ENCODE measurements around the gene SNX25. TPM values are rescaled to one million over a fixed set of nuclear protein-coding genes. Genes with fewer than 3 reads are reported as not detected.

SNX25 gene
- total RNA-seq, 2 donors from 2014 or later, result 15.8 to 17.9 TPM

DNA sequence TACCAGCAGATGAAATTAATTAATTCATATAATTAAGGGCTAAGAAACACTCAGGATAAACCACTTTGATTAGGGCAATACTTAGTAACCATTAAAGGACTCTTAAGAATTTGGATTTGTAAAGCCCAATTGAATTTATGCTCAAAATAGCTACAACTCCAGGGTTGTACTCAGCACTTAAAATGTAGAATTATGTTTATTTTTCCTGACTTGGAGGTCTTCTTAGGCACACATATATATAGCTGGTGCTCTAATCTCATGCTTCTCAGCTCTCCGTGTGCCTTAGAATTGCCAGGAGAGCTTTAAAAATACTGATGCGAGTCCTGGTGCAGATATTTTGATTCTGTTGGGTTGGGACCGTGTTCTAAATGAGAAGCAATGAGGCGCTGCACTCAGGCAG, 77.6 kb downstream of the SNX25 start:
- no peaks in the 10 kb centered on the region for H3K9me3 Mint-ChIP-seq
- peaks cover 8% of the 10 kb centered on the region for H3K4me1 Mint-ChIP-seq (ENCODE audit: low read depth)
- H3K27me3 Mint-ChIP-seq (ENCODE audit: low read depth), result no peaks in the 10 kb centered on the region
- peaks cover 0 to 3% of the 10 kb centered on the region in 2 donors for H3K36me3 Mint-ChIP-seq (ENCODE audit: insufficient read depth in 2 of 2)
- H3K27ac Mint-ChIP-seq, result no peak overlapping the region
- no peak overlapping the region for H3K4me3 Mint-ChIP-seq
- ATAC-seq (replicated peaks in 1 of 2), result no peak
- no peak for DNase-seq

DNA sequence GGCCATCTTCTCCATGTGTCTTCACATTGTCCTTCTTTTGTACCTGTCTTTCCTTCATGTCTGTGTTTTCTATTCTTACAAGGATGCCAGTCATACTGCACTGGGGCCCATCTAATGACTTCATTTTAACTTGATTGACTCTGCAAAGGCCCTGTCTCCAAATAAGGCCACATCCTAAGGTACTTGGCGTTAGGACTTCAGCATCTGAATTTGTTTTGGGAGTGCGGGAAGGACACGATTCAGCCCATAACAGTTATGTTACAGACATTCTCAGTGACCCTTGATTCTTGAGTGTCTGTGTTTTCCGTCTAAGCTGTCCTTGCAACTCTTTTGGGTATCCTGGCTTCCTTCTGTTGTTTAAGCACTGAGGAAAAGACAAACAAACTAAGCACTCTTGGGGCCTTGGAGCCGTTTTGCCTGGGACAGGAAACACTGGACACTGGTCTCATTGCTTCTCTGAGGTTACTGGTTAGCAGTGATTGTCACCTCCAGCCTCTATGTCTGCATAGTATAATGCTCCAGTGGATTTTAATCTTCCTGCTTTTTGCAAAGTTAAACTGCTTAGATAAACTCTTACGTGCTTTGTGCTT, 80.7 kb downstream of the SNX25 start:
- Mint-ChIP-seq H3K27me3 (ENCODE audit: low read depth) (no peaks in the 10 kb centered on the region), H3K36me3 (ENCODE audit: insufficient read depth in 2 of 2) (peaks cover 0 to 4% of the 10 kb centered on the region in 2 donors), H3K4me1 (ENCODE audit: low read depth) (no peaks in the 10 kb centered on the region), H3K9me3 (no peaks in the 10 kb centered on the region), H3K4me3 (no peak overlapping the region), H3K27ac (no peak overlapping the region)
- DNase-seq (no peak), ATAC-seq (replicated peaks in 1 of 2) (no peak)

DNA sequence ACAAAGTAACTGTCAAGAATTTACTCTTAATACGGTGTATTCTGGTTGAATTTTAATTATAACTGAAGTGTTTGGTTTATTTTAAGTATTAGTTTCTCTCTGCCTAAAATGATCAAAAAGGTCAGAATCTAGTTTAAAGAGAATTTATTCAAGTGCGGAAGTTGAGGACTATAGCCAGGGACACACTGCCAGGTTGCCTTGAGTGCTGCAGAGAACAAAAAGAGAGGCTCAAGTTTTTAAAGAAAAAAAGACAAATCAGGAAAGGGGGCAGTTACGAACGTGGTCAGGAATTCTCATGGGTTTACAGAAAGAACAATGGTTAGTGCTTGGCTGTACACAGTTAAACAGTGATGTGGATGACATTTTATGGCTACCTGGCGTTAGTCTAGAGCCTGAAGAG, 81.3 kb downstream of the SNX25 start:
- Mint-ChIP-seq H3K36me3 (ENCODE audit: insufficient read depth in 2 of 2) (peaks cover 0 to 4% of the 10 kb centered on the region in 2 donors), H3K27me3 (ENCODE audit: low read depth) (no peaks in the 10 kb centered on the region), H3K4me3 (no peak overlapping the region), H3K9me3 (no peaks in the 10 kb centered on the region), H3K4me1 (ENCODE audit: low read depth) (no peaks in the 10 kb centered on the region), H3K27ac (no peak overlapping the region)
- ATAC-seq (replicated peaks in 1 of 2), result no peak
- DNase-seq, result no peak

DNA sequence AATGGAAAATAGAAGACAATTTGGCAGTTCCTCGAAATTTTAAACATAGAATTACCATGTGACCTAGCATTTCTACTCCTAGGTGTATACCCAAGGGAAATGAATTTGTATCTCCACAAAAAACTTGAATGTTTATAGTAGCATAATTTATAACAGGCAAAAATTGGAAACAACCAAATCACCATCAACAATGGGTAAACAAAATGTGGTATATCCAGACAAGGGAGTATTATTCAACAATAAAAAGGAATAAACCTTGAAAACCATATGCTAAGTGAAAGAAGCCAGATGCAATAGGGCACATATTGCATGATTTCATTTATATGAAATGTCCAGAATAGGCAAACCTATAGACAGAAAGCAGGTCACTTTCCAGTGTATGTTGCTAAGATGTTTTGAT, 83.8 kb downstream of the SNX25 start:
- Mint-ChIP-seq H3K9me3 (no peaks in the 10 kb centered on the region), H3K27me3 (ENCODE audit: low read depth) (no peaks in the 10 kb centered on the region), H3K36me3 (ENCODE audit: insufficient read depth in 2 of 2) (peaks cover 3 to 6% of the 10 kb centered on the region in 2 donors), H3K4me1 (ENCODE audit: low read depth) (no peaks in the 10 kb centered on the region), H3K27ac (no peak overlapping the region), H3K4me3 (no peak overlapping the region)
- DNase-seq, result no peak
- no peak for ATAC-seq (replicated peaks in 1 of 2)

DNA sequence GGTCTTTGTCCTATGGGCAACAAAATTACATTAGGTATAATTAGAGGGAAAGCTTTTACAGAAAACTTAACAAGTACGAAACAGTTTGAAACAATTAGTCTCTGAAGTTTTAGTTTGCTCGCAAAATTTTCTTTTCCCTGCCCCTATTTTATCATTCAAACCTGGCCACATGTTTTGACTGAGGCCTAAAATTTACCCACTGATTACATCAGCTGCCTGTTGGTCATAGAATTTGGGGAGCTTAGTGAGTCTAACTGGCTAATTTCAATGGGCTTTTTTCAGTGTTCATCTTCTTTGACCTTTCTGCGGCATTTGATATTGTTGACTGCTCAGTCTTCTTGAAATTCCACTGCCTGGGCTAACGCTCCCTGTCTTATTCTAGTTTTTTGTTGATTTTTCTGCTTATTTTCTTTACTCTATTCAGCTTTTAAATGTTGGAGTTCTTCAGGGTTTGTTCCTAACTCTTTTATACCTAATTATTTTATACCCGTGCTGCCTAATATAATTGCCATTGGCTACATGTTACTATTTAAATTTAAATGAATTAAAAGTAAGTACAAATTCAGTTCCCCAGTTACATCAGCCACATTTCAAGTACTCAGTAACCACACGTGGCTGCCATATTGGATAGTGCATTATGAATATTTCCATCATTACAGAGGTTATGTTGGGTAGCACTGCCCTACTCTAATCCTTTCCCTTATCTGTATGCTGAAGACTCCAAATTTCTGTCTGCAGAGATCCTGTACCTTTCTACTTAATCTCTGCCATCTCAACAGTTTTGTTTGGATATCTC, 87.5 kb downstream of the SNX25 start:
- Mint-ChIP-seq H3K4me1 (ENCODE audit: low read depth) (no peaks in the 10 kb centered on the region), H3K9me3 (no peaks in the 10 kb centered on the region), H3K27ac (no peak overlapping the region), H3K4me3 (no peak overlapping the region), H3K36me3 (ENCODE audit: insufficient read depth in 2 of 2) (peaks cover 4 to 5% of the 10 kb centered on the region in 2 donors), H3K27me3 (ENCODE audit: low read depth) (no peaks in the 10 kb centered on the region)
- no peak for DNase-seq
- no peak for ATAC-seq (replicated peaks in 1 of 2)

DNA sequence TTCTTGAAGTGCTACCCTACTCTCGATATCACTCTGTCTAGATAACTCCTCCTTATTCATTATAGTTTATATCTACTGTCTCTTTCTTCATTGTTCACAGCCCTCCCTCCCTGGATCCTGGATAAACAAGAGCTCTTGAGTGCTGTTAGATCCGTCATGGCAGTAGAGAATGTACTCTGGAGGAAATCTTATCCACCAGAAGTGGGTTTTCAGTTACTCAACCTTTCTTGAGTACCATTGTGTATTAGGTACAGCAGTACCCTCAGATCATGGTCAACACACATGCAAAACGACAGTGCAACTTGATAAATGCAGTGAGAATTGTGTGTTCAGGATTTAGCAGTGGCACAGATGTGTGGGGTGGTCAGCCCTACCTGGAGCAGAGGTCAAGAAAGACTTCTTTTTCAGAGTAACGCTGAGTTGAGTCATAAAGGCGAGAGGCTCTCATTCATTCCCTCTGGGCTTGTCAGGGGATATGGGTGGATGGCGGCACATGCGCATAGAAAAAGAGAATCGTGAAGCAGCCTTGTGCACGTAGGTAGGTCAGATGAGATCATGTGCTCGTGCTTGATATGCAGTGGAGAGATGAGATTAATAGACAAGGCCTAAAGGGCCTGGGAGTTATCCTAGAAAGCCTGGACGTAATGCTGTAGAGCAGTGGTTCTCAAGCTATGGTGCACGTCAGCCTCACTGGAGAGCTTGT, 89.5 kb downstream of the SNX25 start:
- ATAC-seq (replicated peaks in 1 of 2), result no peak
- Mint-ChIP-seq H3K36me3 (ENCODE audit: insufficient read depth in 2 of 2) (peaks cover 2 to 4% of the 10 kb centered on the region in 2 donors), H3K4me3 (no peak overlapping the region), H3K9me3 (no peaks in the 10 kb centered on the region), H3K27me3 (ENCODE audit: low read depth) (no peaks in the 10 kb centered on the region), H3K4me1 (ENCODE audit: low read depth) (no peaks in the 10 kb centered on the region), H3K27ac (peak overlapping the region; percentile 12)
- no peak for DNase-seq

DNA sequence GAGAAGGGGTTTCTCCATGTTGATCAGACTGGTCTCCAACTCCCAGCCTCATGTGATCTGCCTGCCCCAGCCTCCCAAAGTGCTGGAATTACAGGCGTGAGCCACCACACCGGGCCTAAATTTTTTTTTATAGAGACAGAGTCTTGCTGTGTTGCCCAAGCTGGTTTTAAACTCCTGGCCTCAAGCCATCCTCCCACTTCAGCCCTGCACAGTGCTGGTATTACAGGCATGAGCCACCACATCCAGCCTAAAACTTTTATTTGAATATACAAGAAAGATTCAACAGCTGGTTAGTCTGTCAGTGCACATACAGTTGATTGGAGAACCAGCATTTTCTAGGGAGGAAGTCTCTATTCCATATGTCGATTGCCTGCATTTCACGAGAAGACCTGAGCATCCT, 95.1 kb downstream of the SNX25 start:
- Mint-ChIP-seq H3K9me3 (no peaks in the 10 kb centered on the region), H3K27me3 (ENCODE audit: low read depth) (no peaks in the 10 kb centered on the region), H3K4me1 (ENCODE audit: low read depth) (peaks cover 5% of the 10 kb centered on the region), H3K36me3 (ENCODE audit: insufficient read depth in 2 of 2) (no peaks in the 10 kb centered on the region), H3K27ac (no peak overlapping the region), H3K4me3 (no peak overlapping the region)
- DNase-seq (no peak), ATAC-seq (replicated peaks in 1 of 2) (no peak)

DNA sequence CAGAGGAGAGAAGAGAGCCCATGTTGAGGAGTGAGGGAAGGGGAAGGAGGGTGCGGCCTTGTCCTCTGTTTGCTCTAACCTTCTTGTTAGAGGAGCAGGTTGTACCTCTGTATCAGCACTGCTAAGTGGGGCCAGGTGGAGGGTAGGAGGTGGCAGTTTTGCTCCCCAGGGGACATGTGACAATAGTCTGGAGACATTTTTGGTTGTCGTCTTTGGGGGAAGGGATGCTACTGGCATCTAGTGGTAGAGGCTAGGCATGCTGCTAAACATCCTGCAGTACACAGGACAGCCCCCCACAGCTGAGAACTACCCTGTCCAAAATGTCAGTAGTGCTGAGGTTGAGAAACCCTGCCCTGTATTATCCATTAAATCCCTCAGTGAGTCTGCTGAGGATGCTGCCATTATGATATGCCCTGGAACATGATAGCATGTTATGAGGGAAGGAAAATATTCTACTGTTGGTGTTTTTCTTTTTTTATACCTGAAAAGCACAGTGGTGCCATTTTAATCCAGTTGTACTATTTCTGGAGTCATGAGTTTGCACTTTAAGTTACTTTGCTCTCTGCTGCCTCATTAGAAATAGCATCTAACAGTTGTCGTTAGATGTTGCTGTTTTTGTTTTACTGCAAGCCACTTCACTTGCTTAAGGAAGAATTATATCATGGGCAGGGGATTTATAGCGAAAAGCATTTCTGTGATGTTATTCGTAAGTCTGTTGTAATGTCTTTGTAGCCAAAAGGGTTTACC, 95.7 kb downstream of the SNX25 start:
- H3K27me3 Mint-ChIP-seq (ENCODE audit: low read depth), result no peaks in the 10 kb centered on the region
- peak; percentile 15 to 29 for DNase-seq
- H3K4me3 Mint-ChIP-seq, result no peak overlapping the region
- H3K9me3 Mint-ChIP-seq, result no peaks in the 10 kb centered on the region
- peaks cover 5% of the 10 kb centered on the region for H3K4me1 Mint-ChIP-seq (ENCODE audit: low read depth)
- H3K27ac Mint-ChIP-seq, result no peak overlapping the region
- no peaks in the 10 kb centered on the region for H3K36me3 Mint-ChIP-seq (ENCODE audit: insufficient read depth in 2 of 2)
- peak; percentile 72 to 78 for ATAC-seq (replicated peaks in 1 of 2)

DNA sequence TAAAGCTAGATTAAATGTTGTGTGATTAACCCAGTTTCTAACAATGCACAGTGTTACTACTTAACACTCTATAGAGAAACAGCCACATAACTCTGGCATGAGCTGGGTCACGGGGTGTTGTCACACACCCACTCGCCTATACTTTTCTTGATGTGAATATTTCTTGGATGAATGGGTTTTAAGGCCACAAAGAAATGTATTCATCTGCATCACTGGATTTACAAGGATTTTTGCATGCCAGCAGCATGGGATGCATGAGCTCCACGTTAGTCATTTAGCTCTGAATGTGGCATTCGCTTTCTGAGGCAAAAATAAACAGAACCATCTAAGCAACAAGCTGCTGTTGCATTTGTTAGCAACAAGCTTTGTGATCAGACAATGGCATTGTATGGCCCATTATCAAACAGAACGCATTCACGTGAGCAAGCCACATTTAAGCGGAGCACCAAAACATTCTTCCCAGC, 96.6 kb downstream of the SNX25 start:
- no peak overlapping the region for H3K4me3 Mint-ChIP-seq

DNA sequence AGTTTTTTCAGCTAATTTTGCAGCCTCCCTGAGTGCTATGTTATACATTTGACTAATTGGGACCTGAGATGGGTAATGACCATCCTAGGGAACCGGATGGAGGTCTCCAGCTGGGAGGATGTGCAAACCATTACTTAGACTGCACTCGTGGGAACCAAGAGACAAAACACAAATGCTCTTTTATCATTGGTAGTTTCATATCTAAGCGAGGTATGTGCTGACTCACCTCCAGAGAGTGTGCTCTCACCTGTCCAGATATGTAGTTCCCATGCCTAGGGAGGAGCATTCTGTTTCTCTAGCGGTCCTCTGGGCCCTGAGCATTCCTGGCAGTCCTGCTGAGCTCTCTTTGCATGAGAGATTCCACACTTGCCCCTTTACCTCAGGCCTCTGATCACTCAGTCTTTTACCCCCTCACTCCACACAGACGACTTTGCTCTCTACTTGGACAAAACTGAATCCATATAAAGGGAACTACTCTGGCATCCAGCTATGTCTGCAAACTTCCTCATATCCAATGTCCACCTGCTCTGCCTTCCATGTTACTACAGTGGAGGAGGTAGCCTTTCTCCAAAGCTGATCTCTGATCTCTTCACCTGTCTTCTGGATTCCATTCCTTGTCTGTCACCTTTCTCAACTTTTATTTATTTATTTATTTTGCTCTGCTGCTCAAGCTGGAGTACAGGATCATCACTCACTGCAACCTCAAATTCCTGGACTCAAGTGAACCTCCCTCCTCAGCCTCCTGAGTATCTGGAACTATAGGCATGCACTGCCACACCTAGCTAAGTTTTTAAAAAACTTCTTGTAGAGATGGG, 97.9 kb downstream of the SNX25 start:
- DNase-seq (no peak), ATAC-seq (replicated peaks in 1 of 2) (no peak)
- H3K27ac Mint-ChIP-seq, result peak overlapping the region; percentile 47
- H3K36me3 Mint-ChIP-seq (ENCODE audit: insufficient read depth in 2 of 2), result peaks cover 3 to 4% of the 10 kb centered on the region in 2 donors
- H3K4me1 Mint-ChIP-seq (ENCODE audit: low read depth), result peaks cover 5% of the 10 kb centered on the region
- no peaks in the 10 kb centered on the region for H3K9me3 Mint-ChIP-seq
- no peaks in the 10 kb centered on the region for H3K27me3 Mint-ChIP-seq (ENCODE audit: low read depth)
- H3K4me3 Mint-ChIP-seq, result no peak overlapping the region

More for the DNA sequence above, 96.6 kb downstream of the SNX25 start:
- no peak for ATAC-seq (replicated peaks in 1 of 2)
- H3K27ac Mint-ChIP-seq, result no peak overlapping the region
- no peaks in the 10 kb centered on the region for H3K9me3 Mint-ChIP-seq
- H3K27me3 Mint-ChIP-seq (ENCODE audit: low read depth), result no peaks in the 10 kb centered on the region
- peaks cover 5% of the 10 kb centered on the region for H3K4me1 Mint-ChIP-seq (ENCODE audit: low read depth)
- H3K36me3 Mint-ChIP-seq (ENCODE audit: insufficient read depth in 2 of 2), result peaks cover 0 to under 1% of the 10 kb centered on the region in 2 donors
- no peak for DNase-seq

DNA sequence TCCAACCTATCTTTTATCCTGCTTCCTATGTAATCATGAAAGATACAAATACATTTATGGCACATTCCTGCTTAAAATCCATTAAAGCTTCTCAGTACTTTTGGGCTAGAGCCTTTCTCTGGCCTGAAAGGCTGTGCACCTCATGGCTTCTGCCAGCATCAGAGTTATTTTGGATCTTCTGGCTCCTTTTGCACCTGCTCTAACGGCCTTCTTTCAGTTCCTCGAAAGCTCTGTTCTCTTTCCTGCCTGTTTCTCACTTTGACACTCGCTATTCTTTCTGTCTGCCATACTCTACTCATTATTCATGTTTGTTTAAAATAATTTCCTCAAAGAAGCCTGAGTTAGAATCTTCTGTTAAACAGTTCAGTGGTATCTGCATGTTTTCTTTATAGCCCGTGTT, 100.4 kb downstream of the SNX25 start:
- DNase-seq (no peak), ATAC-seq (replicated peaks in 1 of 2) (no peak)
- H3K36me3 Mint-ChIP-seq (ENCODE audit: insufficient read depth in 2 of 2), result peaks cover 4 to 14% of the 10 kb centered on the region in 2 donors
- no peak overlapping the region for H3K4me3 Mint-ChIP-seq
- H3K27ac Mint-ChIP-seq, result no peak overlapping the region
- peaks cover 2% of the 10 kb centered on the region for H3K4me1 Mint-ChIP-seq (ENCODE audit: low read depth)
- no peaks in the 10 kb centered on the region for H3K9me3 Mint-ChIP-seq
- no peaks in the 10 kb centered on the region for H3K27me3 Mint-ChIP-seq (ENCODE audit: low read depth)

DNA sequence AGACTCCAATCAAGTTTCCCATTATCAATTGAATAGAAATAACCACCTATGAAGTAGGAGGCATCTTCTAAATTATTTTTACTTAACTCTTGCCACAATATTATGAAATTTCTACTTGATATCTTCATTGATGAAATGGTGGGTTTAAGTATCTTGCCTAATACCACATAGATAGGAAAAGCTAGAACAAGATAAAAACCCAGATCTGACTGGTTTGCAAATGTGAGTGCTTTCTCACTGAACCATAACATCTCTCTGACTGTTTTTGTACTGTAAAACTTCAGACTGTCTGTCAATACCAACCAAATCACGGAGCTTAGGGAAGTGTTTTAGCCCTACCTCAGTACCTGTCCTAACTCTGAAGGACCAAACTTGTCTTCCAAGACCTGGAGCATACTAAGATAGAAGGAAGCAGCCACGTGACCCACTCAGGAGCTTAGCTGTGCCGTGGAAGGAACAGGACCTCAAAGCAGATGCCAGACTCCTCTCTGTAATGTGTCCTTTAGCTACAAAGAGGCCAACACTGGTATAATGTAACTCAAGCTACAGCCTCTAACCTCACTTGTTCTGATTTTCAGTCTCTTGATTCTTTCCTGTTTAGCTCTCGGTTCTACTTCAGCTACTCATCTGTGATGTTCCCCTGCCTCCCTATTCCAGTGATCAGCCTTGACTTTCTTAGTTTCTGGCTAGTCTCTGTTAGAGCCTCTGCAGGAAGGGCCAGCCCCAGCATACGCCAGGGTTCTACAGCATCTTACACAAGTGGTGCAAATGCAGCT, 101.9 kb downstream of the SNX25 start:
- no peaks in the 10 kb centered on the region for H3K9me3 Mint-ChIP-seq
- H3K27ac Mint-ChIP-seq, result no peak overlapping the region
- no peak for DNase-seq
- peaks cover 4 to 14% of the 10 kb centered on the region in 2 donors for H3K36me3 Mint-ChIP-seq (ENCODE audit: insufficient read depth in 2 of 2)
- no peak overlapping the region for H3K4me3 Mint-ChIP-seq
- H3K4me1 Mint-ChIP-seq (ENCODE audit: low read depth), result no peaks in the 10 kb centered on the region
- ATAC-seq (replicated peaks in 1 of 2), result no peak
- H3K27me3 Mint-ChIP-seq (ENCODE audit: low read depth), result no peaks in the 10 kb centered on the region
